Adrenal gland (tissue), 5 donors: ENCODE measurements around the gene ARPC5L.

ENCODE experiments used
- CTCF ChIP-seq, 6 experiments: fragments of 450-650 bp in 4 of 6; fragments of 200-600 bp in 2 of 6; sonication (generic) in 1 of 6; IDR thresholded peaks; 1 replicate in 5 of 6; 2 replicates in 1 of 6; pipeline versions ENCODE4 v1.5.1 to v1.8.0; 2016 to 2021; ENCODE audit warnings: antibody characterized with exemption in 6 of 6, mild to moderate bottlenecking in 2 of 6, moderate library complexity in 1 of 6
- POLR2A ChIP-seq, 2 donors: fragments of 450-650 bp; IDR thresholded peaks; one replicate each; pipeline ENCODE4 v1.6.1; 2017; ENCODE audit warnings: antibody characterized with exemption in 2 of 2, mild to moderate bottlenecking in 2 of 2, moderate library complexity in 1 of 2
- donor health status: DM: no; HTN: no; CAD: no.

GRCh38 chr9:124894035-124894740 lies 32.3 kb downstream of the ARPC5L start:
- no peak for TF ChIP-seq POLR2A (IDR thresholded peaks at IDR 0.05)
- no peak for TF ChIP-seq CTCF (IDR thresholded peaks at IDR 0.05)
